Bone marrow (tissue), 2 donors: Measurements from ENCODE around the gene KLHL29.
"Not testable (repeated sequence)": the region's sequence is repeated elsewhere in the genome, so short reads cannot be mapped to it uniquely, and the experiment has no call there.

ENCODE experiments used
- DNase-seq, 2 donors: peaks; one replicate each; lab custom pipeline; 2025; lab: John Stamatoyannopoulos, UW

KLHL29 gene

DNA sequence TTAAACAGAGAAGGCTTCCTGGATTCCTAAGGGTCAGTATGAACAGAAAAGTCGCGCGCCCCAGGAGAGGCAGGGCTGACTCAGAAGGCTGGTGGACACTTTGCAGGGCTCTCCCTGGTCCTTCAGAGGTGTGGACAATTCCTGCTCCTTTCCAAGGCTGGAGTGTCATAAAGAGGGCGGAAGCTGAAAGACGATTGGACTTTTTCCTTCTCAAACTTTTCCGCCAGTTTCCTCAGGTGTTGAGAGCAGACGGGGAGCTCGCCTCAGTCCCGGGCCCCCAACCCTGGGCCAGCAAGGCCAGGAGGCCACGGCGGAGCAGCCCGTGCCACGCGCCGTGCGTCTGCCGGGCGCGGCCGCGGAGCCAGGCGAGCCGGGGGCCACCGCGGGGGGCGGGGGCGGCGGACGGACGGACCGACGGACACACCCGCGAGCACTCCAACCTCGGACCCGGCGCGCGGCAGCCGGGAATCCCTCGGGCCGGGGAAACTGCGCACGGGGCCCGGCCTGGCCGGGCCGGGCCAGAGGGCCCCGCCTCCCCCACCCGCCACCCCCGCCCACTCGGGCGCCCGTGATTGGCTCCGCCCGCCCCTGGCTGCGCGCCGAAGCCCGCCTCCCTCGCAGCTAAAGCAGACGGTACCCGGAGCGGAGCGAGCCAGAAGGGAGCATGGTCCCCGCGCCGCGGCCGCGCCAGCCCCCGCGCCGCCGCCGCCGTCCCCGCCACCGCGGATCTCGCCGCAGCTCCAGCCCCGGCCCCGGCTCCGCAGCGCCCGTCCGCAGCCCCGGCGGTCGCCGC lies at the start of gene KLHL29:
KLHL29 (plus strand) TSS at position 629 of the 793 bp plus-strand sequence. CDS start 177,018 bp downstream, outside the sequence.
- no peak for DNase-seq

DNA sequence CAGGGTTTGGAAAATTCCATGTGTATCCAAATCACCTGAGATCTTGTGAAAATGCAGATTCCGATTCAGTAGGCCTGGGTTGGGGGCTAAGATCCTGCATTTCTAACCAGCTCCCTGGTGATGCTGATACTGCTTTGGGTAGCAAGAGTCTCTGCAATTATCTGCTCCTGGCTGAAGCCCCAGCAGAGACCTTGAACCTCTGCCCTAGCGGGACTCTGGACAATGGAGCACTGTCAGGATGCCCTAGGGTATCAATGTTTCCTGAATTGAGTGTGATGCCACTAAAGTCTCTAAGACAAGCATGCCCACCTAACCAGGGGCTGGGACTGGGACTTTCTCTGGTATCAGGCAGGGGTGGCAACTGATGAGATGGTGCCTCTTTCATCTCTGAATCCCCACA lies 49.4 kb upstream of the KLHL29 start:
- no peak for DNase-seq

DNA sequence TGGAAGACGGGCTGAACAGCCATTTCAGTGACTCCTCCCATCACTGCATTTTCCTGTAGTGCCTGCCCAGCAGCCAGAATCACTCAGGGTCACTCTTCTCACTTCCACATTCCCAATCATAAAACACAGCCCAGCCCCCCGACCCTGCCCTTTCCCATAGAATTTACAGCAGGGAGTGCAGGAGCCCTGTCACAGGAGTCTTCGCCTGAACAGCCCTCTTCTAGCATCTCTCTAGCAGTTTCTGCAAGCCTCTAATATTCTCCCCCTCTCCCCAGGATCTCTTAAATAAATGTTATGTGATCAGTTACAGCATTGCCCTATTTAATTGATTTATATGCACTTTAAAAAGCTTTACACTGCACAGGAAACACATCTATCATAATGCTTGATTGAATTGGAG lies 42.9 kb upstream of the KLHL29 start:
- no peak for DNase-seq

DNA sequence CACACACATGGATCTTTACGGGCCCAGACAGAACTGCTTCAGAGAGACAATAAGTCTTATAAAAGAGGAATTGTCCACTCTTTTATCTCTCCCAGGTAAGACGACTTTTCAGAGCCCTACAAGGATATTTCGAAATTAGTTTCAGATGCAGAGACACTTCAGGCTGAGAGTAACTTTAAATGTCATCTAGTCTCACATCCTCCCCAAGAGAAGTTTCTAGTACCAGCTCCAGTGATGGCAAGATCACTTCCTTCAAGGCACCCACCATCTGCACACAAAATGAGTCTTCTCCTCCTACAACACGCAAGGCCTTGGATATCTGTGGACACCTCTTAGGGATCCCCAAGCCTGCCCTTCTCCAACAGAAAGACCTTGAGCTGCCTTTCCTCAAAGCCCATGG lies 39.0 kb upstream of the KLHL29 start:
- no peak for DNase-seq

DNA sequence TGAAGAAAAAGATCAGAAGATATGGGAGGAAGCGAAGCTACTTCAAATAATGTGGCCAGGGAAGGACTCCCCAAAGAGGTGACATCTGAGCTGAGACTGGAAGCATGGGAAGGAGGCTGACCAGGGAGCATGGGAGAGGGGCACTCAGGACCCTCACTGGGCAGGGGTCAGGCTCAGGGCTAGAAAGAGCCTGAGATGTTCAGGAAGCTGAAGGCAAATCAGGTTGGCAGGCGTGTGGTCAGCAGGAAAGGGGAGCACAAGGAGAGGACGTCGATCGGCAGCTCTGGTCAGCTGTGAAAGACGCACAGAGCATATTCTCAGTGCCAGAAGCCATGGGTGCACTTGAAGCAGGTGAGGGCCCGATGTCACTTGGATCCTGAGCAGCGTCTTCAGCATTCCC lies 38.2 kb upstream of the KLHL29 start:
- no peak for DNase-seq

DNA sequence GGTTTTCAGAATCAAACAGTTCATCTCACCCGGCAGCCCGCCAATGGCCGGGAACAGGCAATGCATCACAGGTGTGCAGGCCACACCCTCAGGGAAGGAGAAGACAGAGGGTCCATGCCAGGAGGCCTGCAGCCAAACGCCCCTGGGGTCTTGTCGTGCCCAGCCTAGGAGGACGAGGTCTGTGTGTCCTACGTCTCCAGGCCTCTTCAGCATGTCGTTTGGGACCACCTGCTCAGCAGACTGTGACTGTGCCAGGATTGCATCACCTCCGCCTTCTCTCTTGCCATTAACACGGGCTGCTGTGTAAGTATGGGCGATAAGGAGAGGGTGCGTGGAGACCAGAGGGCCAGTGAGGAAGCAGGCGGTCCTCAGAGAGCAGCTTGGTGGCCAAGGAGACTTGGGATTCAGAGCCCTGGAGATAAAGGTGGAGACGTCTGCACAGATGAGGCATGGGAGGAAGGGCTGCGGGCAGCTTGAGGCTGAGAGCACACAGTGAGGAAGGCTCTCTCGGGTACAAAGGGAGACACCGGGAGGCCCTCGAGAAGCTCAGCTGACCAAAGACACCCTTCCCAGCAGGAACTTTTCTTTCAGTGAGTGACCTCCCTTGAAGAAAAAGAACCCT lies 37.4 kb upstream of the KLHL29 start:
- no peak for DNase-seq

DNA sequence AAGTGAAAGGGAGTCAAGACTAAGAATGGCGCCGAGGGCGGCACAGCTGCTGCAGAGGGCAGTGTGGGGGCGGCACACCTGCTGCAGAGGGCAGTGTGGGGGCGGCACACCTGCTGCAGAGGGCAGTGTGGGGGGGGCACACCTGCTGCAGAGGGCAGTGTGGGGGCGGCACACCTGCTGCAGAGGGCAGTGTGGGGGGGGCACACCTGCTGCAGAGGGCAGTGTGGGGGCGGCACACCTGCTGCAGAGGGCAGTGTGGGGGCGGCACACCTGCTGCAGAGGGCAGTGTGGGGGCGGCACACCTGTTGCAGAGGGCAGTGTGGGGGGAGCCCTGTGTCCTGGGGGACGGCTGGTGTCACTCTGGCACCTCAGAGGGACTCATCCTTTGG lies 36.9 kb upstream of the KLHL29 start:
- DNase-seq = not testable (repeated sequence)

DNA sequence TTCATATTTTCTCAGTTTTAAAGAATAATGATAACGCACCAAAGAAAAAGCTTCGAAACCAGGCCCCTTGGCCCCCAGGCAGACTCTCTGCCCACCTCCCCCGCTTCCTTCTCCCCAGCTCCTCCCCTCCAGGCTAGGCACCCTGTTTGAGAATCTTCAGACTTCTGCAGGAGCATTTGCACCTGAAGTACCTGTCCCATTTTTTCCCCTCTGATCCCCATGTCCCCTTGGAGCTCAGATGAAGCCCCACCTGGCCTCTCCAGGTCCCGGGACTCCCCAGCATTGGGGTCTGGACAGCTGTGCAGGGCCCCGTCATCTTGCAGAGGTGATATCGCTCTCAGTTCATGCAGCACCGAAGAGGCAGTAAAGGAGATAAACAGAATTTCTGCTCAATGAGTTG lies 35.5 kb upstream of the KLHL29 start:
- no peak for DNase-seq

DNA sequence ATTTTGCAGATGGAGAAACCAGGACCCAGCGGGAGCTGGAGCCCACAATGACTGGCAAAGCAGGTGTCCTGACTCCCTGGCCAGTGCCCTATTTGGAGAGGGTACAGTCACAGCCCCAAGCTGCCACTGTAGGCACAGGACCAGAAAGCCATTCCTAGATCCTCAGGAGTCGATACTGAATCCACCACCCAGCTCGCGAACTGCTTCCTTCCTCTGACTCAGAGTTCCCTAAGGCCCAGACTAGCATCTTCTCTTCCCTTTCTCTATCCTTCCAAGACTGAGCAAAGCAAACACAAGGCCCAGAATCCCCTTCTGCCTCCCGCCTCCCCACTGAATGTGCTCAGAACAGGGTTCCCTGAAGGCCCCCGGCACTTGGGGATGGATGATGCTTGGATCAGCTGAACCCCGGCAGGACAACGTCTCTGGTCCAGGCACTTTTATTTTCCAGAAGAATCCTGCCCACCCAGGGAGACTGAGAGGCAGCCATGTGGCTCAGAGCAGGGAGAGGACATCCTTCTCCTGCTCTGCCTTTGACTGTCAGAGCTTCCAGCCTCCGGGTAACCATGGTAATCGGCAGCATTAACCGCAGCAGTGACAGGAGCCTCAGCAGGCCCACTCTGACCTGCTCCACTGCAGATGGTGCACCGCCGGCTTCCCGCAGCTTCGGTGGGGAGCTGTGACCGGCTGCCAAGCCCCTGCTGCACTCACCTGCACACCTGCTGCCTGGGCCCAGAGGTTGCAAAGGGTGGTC lies 34.8 kb upstream of the KLHL29 start:
- no peak for DNase-seq

DNA sequence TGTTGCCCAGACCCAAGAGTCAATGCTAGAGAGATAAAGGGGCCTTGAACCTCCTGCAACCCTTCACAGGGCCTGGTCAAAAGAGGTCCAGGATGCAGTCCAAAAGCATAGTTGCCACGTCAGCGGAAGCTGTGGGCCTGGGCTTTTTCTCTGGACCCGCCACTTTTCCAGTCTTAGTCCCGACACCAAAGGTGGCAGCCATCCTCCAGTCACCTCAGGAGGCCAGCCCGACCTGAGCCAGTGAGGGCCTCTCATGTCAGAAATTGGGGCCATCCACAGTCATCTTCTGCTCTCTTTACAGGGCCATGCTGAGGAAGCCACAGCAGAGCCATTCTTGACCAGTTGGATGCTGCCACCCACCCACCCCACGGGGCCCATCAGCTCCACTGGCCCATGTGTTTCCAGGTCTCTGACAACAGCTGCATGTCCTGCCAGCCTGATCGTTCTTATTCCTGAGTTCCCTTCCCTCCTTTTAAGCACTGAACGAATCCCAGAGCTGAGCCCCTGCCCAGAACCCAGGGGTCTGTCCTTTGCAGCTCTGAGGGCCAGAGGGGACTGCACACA lies 34.1 kb upstream of the KLHL29 start:
- DNase-seq = no peak

DNA sequence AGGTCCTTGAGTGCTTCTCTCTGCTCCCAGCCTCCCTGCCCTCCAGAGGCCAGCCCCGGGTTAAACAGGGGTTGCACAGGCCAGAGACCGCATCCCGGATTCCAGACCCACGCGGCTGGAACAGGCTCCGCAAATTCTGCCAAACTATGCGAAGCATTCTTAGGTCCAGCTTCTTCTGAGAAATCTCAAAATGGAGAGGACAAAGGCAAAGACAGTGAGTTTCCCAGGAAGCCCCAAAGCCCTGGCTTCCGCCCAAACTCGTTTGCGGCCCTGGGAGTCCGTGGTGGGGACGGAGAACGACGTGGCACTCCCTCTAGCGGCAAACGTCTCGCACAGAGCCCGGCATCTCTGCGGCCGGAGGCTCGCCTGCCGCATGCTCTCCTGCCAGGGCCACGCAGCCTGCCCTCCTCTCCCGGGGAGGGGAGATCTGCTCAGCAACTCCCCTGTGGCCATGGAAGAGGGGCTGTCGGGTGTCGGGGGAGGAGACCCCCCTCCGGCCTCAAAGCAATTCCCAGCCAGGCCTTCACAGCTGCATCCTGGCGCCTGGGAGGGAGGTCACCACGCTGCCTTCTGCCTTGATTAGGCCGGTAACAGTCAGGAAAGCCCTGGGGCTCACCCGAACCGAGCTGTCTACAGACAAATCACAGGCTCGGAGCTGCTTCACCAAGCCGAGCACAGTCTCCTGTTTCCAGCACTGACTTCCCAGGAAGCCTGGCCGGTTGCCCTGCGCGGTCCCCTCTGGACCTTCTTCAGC lies 33.4 kb upstream of the KLHL29 start:
- DNase-seq = no peak

DNA sequence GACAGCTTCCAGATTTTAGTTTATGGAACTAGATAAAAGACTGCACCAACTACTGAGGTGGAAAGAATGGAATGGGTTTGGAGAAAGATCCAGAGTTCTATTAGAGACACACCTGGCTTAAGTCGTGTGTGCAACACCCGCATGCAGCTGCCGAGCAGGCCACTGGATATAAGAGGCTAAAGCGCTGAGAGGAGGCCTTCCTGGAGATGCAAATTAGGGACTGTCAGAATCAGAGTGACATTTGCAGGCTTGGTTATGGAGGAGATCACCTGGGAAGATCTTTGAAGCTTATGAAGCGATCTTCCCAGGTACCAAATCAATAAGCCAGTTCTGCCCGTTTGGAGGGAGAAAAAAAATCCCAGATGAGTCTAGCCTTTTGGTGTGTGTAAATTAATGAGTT lies 30.4 kb upstream of the KLHL29 start:
- no peak for DNase-seq

DNA sequence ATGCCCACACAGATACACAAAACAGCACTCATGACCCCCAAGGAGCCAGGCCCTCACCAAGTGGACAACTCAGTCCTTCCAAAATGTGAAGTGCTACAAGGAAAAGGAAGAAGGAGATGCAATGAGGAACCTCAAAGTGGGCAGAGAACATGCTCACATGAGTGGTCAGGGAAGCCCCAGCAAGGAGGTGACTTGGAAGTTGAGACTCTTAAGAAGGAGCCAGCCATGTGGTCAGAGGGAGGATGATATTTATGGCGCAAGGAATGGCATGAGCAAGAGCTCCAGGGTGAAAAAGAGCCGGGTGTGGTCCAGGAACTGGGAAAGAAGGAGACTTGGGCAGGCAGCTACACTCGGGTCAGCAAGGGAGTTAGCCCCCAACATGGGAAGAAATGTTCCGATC lies 30.0 kb upstream of the KLHL29 start:
- DNase-seq = no peak

DNA sequence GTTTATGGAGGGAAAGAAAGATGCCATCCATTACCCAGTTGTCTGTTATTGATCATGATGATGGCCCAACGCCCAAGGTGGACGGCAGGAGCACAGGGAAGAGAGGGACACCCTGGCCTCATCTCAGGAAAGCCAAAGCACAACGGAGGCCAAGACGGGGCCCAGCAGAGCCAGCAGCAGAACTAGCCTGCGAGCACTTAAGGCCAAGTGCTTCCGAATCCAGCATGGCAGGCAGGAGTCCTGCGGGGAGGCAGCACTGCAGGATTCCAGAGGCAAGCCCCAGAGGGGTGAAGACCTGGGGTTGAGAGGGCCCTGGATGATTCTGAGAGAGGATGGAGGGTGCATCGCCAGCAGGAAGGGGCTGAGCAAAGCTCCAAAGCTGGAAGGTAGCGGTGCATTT lies 28.3 kb upstream of the KLHL29 start:
- no peak for DNase-seq

DNA sequence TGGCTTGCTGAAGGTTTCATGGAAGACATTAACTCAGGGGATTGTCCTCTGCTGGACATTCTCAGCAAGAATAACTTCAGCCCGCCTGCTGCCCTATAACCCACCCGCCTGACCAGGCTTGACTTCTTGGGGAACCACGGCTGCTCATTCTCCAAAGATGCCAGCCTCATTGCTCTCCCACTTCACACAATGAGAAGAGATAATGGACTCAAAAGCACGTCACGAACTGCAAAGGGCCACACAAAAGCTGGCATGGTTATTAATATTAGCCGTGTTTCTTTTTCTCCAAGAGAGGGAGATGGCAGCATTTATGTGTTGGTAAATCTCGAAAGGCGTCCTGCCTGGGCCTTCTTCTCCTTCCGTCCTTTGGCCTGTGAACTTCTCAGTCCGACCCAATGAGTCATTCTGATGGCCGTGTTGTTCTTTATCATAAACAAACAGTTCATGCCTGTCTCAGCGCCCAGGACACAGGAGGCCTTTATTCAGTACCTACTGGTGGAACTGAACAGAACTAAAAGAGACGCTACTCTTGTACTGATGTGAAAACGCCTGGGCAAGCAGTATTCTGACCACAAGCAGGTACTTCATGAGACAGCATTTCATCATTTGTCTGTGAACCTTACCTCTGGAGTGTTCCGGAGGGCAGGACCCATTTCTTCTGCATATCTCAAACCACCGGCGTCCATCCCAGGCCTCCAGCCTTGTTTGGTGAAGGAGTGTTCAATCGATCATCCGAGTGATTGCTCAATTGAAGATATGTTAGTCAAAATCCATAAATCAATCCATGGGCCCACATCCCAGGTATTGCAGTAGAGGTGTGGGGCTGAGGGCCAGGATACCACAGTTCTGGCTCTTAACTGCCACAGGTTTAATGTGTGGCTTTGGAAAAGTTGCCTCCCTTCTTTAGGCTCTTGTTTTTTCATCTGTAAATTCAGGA lies 25.1 kb upstream of the KLHL29 start:
- no peak for DNase-seq

DNA sequence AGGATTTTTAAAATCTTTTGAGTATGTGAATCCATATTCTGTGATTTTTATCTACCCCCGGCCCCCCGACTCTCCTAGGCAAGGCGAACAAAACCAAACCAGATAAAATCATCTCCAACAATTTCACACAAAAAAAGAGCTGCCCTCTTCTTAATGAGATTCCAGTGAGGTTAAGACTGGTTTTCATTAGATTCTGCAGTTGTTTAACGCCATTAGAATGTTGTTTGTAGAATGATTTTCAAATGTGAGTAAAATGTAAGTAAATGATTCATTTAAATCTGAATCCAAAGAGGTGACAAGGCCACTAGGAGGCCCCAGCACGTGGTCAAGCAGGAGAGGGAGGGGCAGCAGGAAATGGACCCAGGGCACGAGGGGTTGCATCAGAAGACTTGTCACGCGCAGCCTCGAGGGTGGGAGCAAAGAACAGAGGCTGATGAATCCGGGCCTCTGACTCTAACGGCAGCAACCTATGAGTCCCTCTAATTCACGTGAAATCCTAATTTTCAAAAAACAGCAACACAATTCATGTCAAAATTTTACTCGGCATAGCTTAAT lies 24.3 kb upstream of the KLHL29 start:
- no peak for DNase-seq

DNA sequence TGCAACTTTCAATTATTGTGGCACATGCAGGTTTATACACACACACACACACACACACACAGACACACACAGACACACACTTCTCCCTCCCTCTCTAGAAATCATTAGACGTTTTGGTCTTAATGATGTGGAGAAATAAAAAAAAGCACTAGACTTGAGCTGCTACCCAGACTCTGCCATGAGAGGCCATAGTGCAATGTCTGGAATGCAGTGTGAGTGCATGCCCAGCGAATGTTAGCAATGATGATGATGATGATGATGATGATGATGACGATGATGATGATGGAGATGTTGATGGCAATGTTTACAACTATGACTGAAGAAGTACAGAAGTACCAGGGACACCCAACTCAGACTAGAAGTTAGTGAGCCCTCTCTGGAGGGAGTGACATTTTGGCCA lies 23.8 kb upstream of the KLHL29 start:
- DNase-seq = no peak

DNA sequence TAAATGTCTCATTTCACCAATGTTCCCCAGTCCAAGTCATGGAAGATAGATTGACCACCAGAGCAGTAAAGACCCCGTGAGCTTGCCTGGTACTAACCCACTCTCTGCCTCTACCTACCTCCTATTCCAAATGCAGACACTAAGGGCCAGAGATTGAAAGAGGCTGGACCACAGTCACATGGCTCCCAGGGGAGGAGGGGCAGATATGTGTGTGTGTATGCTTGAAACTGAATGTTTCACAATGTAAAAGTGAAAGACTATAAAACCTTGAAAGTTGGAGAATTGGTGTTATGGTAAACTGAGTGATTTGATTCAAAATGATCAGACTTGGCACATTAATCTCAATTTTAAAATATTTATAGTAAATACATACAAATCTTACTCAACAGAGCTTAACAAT lies 21.7 kb upstream of the KLHL29 start:
- no peak for DNase-seq

DNA sequence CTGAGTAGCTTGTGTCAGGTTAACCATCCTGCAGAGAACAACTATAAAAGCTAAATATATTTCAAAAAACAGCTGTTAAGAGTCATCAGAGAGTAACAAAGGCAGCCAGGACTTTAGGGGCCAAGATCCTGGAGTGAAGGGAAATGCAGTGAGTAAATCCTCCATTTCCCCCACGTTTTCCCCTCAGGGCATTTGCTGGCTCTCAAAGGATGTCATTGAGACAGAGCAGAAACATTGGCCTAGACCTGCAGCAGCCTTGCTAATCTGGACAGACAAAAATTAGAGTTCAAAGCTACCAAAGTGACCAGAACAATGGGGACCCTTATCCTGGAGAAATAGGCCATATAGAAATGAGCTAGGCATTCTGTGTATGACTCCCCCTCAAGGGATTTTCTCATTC lies 21.1 kb upstream of the KLHL29 start:
- DNase-seq = no peak

DNA sequence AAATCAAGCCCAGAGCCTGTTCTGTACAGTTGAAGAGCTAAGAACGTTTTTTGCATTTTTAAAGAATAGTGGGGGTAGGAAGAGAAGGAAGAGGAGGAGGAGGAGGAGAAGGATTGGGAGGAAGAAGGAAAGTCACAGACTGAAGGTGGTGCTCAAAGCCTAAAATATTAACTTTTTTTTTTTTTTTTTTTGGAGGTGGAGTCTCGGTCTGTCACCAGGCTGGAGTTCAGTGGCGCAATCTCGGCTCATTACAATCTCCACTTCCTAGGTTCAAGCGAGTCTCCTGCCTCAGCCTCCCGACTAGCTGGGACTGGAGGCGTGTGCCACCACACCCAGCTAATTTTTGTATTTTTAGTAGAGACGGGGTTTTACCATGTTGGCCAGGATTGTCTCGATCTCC lies 18.3 kb upstream of the KLHL29 start:
- DNase-seq = no peak

DNA sequence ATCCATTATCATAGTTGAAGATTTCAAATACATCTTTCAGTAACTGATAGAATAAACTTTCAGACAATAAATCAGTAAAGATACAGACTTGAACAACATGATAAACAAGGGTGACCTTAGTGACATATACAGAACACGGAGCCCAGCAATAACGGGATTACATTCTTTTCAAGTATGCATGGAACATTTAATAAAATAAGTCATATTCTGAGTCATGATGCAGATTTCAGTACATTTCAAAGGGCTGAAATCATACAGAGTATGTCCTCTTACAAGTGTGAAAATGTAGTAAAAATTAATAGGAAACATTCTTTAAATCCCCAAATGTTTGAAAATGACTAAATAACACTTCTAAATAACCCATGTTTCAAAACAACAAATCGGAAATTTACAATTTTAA lies 17.2 kb upstream of the KLHL29 start:
- DNase-seq = no peak
